GM18909 (cell line): Measurements from ENCODE around the gene CRIP3.

Source experiments
- ATAC-seq: cut with Tn5 transposase; IDR thresholded peaks from one replicate; pipeline ENCODE4 v1.9.1; 2021; ENCODE audit warnings: mild to moderate bottlenecking; ENCODE audit not compliant: unreplicated experiment, poor library complexity

CRIP3 gene

GRCh38 chr6:43258180-43258579 lies 50.4 kb downstream of the CRIP3 start:
- no peak for ATAC-seq

- ATAC-seq = no peak
Observed at GRCh38 chr6:43257367-43258145, 51.1 kb downstream of the CRIP3 start.

GRCh38 chr6:43256670-43257366 lies 51.8 kb downstream of the CRIP3 start:
- no peak for ATAC-seq
